Smooth muscle cell of the pulmonary artery (primary cell): ENCODE measurements around the gene OVCH1. TPM values are rescaled to one million over a fixed set of nuclear protein-coding genes. Genes with fewer than 3 reads are reported as not detected.

Source experiments
- total RNA-seq: library from RNA; depleted of rRNA; stranded (reverse); fragments of >200 nt; gene quantifications from 2 replicates; pipeline ENCODE4 v1.2.3, GENCODE V29; 2014

Gene OVCH1
- 0.07 and 0.13 TPM in 2 replicates for total RNA-seq

GRCh38 chr12:29497588-29497987 lies at the start of gene OVCH1:
Gene OVCH1 (minus strand): TSS chr12:29497686. CDS start chr12:29497686, 0 bp downstream.

GRCh38 chr12:29380536-29381523 lies 116.7 kb downstream of the OVCH1 start, which contains the start of gene ERGIC2:
Gene ERGIC2 (minus strand): TSS chr12:29381172. CDS start chr12:29371633, 9,539 bp downstream.

Other genes starting within 250 kb of the OVCH1 start
- 76.7 and 80.3 TPM in 2 replicates for gene ERGIC2, start 116.5 kb downstream of the OVCH1 start, total RNA-seq